HG02943 (cell line): ENCODE results near the gene STXBP3.
"Not testable (repeated sequence)": the region's sequence is repeated elsewhere in the genome, so short reads cannot be mapped to it uniquely, and the experiment has no call there.

Experiments
- ATAC-seq: cut with Tn5 transposase; IDR thresholded peaks from one replicate; pipeline ENCODE4 v1.9.1; 2021; ENCODE audit warnings: mild to moderate bottlenecking, low read depth, moderate library complexity; ENCODE audit not compliant: unreplicated experiment

STXBP3 gene

GRCh38 chr1:108746382-108747170 is at the start of gene STXBP3:
TSS of gene STXBP3 (plus strand) at chr1:108746674. CDS start at chr1:108746738, 64 bp downstream.
- peak; percentile 92 for ATAC-seq

- ATAC-seq, result no peak
These were observed 46.8 kb upstream of the STXBP3 start for GRCh38 chr1:108699375-108700332.

DNA sequence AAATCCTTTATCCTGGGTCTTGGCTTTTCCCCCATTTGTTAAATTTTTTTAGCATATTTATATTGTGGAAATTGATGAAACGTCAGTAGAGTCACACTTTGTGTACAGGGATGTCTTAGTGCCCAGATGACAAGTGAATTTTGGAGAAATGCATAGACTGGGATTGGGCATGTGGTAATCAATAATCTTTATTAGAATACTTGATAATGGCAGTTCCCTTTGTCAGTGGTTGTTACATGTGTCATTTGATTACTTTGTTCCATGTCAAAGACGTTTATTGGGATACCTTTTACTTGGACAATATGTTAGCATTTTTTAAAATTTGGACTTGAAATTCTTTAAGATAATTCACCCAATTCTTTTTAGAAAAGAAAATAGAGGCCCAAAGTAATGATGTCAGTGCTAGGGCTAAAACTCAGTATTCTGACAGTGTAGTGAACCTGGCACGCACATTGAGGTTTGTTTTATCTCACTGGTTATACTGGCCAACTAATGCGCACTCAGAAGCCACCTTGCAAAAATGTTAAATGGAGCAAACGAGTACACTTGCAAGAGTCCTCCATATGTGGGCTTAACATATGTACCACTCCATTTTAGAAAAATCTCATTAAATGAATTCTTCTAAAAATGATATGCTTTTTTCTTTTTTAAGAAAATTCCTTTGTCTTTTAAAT is 45.2 kb upstream of the STXBP3 start:
- ATAC-seq, result no peak

- not testable (repeated sequence) for ATAC-seq
These were observed 44.4 kb upstream of the STXBP3 start for GRCh38 chr1:108702109-108702508.

DNA sequence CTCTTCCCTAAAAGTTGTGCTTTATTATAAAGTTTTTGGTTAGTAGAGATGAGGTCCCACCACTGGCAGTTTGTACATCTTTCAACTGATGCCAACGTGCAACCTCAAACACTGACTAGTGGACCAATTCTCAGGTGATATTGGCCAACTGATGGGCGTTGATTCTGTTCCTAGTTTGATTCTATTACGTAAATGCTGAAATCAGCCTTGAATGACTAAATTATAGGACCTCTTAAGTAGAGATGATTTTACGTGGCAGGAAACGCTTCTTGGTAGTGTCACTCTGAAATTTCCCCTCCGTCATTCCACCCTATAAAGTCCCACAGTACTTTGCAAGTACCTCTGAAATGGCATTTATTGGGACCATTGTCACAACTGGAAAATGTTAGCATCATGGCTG is 42.5 kb upstream of the STXBP3 start:
- no peak for ATAC-seq

DNA sequence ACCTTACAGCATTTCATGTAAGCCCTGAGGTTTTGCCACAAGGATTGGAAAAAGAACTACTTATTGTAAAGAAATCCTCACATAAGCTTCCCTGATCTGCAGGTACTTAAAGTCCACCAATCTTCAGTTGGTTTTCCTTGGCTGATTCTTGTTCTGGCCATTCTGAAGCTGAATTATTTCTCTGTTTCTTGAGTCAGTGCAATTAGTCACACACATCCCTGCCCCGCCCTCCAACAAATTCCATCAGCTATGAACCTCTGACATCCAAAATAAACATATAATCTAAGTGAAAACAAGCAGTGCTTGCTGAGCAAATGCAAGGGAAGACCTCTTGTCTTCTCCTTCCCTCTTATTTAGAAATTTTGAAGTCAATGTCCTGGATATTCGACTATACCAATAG is 42.0 kb upstream of the STXBP3 start:
- no peak for ATAC-seq

DNA sequence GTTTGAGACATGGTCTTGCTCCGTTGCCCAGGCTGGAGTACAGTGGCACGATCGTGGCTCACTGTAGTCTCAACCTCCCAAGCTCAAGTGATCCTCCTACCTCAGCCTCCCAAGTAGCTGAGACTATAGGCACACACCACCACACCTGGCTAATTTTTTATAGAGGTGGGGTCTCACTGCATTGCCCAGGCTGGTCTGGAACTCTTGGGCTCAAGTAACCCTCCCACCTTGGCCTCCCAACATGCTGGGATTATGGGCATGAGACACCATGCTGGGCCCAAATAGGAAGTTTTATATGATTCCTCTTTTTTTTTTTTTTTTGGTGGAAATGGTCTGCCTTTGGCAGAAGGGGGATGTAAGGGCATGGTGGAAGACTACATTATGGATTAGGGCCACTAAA is 39.8 kb upstream of the STXBP3 start:
- no peak for ATAC-seq

- ATAC-seq, result no peak
These were observed 37.5 kb upstream of the STXBP3 start for GRCh38 chr1:108708691-108709660.

GRCh38 chr1:108712606-108713150 is 33.8 kb upstream of the STXBP3 start, which contains the start of gene FNDC7:
TSS of gene FNDC7 (plus strand) at chr1:108712908. CDS start at chr1:108712934, 26 bp downstream.
- no peak for ATAC-seq

GRCh38 chr1:108715932-108716331 is 30.5 kb upstream of the STXBP3 start:
- no peak for ATAC-seq

GRCh38 chr1:108716437-108717230 is 29.8 kb upstream of the STXBP3 start:
- ATAC-seq, result no peak

- ATAC-seq, result no peak
These were observed 28.6 kb upstream of the STXBP3 start for GRCh38 chr1:108717774-108718316.

- no peak for ATAC-seq
These were observed 27.4 kb upstream of the STXBP3 start for GRCh38 chr1:108718927-108719655.

DNA sequence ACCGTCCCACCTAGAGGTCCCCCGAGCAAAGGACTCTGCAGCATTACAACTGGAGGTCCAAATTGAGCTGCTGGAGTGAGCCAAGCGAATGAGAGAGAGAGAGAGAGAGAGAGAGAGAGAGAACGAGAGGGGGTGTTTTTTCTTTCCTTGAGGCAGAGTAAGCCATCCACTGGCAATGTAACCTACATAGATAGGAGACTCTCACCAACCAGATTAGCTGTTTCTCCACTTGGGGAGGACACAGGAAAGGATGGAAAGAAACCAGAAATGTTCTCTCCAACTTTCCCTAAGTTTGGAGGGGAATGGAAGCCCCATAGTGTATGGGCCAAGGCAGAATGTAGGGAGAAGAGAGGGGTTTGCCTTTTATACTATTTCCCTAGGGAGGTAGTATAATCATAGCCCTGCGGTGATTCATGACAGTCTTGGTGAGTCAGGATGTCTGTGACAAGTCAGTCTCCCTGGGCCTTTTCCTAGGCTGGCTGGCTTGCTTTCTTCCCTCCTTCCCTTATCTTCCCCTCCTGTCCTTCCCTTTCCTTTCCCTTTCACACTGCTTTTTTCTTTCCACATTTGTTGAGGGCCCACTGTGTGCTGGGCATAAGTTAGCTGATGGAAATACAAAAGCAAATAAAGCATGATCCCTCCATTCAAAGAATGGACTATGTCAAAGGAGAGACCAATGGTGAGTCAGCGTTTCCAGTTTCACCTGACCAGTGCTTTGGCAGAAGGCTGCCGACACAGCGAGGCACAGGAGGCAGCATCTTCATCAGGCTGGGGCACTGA is 26.6 kb upstream of the STXBP3 start:
- no peak for ATAC-seq

DNA sequence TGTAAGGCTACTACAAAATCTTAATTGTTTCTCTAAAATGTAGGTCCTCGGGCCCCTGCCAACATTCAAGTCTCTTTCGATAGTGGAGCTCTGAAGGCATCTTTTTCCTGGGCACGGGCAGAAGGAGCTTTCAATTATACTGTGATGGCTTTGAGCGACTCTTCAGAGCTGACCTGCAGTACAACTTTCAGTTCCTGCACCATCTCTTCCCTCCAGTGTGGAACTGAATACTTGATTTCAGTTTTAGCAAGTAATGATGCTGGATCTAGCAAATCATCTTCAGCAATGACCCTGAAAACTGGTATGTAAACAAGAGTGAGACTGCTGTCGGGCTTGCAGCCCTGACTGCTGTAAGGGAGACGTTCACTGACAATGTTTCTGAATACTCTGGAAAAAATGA is 24.2 kb upstream of the STXBP3 start:
- ATAC-seq, result no peak

DNA sequence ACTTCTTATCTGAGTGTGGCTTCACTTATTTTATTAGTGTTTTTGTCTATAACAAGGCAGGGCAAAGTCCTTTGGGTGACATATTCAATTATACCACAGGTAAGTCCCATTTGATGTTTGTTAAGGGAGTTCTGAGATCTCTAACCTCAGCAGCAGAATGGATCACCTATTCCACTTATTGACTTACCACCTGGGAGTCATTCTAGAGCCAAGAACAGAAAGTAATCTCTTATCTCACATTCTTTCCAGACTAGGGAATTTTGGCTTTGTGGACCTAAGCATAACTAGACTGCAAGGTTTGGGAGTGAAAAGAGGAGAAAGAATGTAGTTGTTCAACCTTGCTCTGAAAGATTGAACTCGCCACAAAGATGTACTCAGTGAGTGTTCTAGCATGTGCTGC is 20.6 kb upstream of the STXBP3 start:
- ATAC-seq, result no peak
